Suprapubic skin (tissue), 4 donors: ENCODE data around the gene COPS2.

Experiments used
- CTCF ChIP-seq, 2 donors: fragments of 200-600 bp in 1 of 2; fragments of 450-650 bp in 1 of 2; sonication (generic) in 1 of 2; IDR thresholded peaks; one replicate each; pipeline ENCODE4 v1.5.1; 2016 to 2019; ENCODE audit warnings: antibody characterized with exemption in 2 of 2, mild to moderate bottlenecking in 1 of 2, moderate library complexity in 1 of 2
- EP300 ChIP-seq: sonication (generic); formaldehyde crosslinking; IDR thresholded peaks from one replicate; pipeline ENCODE4 v1.6.1; 2017; ENCODE audit warnings: antibody characterized with exemption
- POLR2A ChIP-seq, 2 donors: fragments of 450-650 bp; IDR thresholded peaks; one replicate each; pipeline ENCODE4 v1.6.1; 2017; ENCODE audit warnings: antibody characterized with exemption in 2 of 2, mild to moderate bottlenecking in 2 of 2, moderate library complexity in 2 of 2
- POLR2AphosphoS5 ChIP-seq, 3 donors: sonication (generic); formaldehyde crosslinking; IDR thresholded peaks; one replicate each; pipeline ENCODE4 v1.6.1; 2017; ENCODE audit warnings: antibody characterized with exemption in 3 of 3

DNA sequence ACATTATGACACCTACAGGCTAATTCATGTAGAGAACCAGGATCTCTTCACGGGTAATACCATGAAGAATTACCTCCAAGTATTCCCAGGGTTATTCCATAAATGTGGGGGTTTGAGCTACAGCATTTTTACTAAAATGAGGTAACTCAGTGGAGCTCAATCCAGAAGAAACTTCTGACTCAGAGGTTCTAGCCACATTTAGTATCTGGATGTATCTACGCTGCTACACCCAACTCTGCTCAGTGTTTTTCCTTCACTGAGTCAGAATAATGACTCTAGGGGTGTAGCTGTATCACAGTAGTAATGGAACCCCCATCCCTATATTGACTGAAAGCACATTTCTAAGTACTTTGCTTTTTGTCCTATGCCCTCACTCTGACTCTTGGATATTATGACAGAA is 52.4 kb downstream of the COPS2 start:
- TF ChIP-seq CTCF (IDR thresholded peaks at IDR 0.05) = no peak
- TF ChIP-seq POLR2AphosphoS5 (IDR thresholded peaks at IDR 0.05) = no peak
- no peak for TF ChIP-seq POLR2A (IDR thresholded peaks at IDR 0.05)
- TF ChIP-seq EP300 = no peak
